ENCODE data around the gene CEP295NL. TPM values are rescaled to one million over a fixed set of nuclear protein-coding genes. Genes with fewer than 3 reads are reported as not detected.
"Not testable (repeated sequence)": the region's sequence is repeated elsewhere in the genome, so short reads cannot be mapped to it uniquely, and the experiment has no call there.

CEP295NL gene
- total RNA-seq, 1 donor from 2014 or later = 1.5 TPM

DNA sequence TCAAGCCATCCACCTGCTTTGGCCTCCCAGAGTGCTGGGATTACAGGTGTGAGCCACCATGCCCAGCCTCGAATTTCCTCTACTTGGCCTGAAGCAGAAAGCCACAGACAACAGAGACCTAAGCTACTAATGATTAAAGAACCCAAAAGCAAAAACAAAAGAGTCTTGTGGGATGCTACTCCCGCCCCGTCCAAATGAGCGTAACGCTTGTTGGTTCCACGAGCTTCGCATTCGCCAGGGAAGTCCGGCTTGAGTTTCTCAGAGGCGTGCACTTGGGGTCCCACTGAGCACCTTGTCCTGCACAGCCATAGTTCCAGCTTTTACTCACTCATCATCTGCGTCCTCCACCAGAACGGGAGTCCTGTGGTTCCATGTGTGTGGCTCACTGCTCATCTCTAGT is 16.0 kb downstream of the CEP295NL start:
- DNase-seq (ENCODE audit: low read depth) = no peak

GRCh38 chr17:78885956-78886355 is 17.0 kb downstream of the CEP295NL start:
- no peak for DNase-seq (ENCODE audit: low read depth)

- DNase-seq (ENCODE audit: low read depth) = no peak
Observed at GRCh38 chr17:78884876-78885667, 17.9 kb downstream of the CEP295NL start.

GRCh38 chr17:78884148-78884825 is 18.7 kb downstream of the CEP295NL start:
- DNase-seq (ENCODE audit: low read depth) = no peak

DNA sequence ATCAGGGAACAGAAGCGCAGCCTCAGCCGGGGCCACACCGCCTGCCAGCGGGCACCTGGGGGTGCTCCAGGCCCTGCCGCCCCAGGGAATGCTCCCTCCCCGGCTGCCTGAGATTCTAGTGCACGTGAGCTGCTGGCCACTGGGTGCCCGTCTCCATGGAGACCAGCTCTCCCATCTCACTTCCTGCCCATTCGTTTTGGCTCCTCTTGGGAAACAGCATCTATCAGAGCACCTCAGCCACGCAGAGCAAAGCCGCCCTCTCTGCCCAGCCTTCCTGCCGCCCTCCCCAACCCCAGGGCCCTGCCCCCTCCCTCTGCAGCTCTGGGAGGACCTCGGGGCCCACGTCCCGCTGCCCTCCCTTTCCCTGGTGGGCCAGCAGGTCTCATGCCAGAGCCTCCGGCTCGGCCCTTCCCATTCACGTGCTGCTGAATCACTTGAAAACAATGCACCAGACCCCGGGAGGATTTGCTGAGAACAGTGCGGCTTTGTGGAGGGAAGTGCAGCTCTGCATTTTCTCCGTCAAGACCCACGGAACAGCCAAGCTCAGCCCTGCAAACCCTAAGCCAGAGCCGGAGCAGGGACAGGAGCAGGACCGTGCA is 19.4 kb downstream of the CEP295NL start:
- peak; percentile 93 for DNase-seq (ENCODE audit: low read depth)

DNA sequence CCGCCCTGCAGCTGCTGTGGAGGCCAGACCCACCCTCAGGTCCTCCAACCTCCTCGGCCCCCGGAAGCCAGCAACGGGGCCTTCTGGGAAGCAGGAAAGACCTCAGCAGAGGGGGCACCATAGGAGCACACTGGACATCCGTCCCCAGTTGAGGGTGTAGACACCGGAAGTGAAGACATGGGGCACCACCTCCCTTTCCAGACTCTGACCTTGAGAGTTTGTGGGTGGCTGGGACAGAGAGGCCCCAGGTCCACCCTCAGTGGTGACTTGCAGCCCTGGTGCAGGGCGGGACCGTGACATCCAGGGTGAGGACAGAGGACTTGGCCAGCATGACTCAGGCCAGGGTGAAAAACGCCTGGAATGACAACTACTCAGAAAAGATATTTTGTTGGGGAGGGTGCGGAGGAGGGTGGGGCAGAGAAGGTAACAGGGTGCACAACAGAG is 19.9 kb downstream of the CEP295NL start:
- DNase-seq (ENCODE audit: low read depth) = peak; percentile 82

DNA sequence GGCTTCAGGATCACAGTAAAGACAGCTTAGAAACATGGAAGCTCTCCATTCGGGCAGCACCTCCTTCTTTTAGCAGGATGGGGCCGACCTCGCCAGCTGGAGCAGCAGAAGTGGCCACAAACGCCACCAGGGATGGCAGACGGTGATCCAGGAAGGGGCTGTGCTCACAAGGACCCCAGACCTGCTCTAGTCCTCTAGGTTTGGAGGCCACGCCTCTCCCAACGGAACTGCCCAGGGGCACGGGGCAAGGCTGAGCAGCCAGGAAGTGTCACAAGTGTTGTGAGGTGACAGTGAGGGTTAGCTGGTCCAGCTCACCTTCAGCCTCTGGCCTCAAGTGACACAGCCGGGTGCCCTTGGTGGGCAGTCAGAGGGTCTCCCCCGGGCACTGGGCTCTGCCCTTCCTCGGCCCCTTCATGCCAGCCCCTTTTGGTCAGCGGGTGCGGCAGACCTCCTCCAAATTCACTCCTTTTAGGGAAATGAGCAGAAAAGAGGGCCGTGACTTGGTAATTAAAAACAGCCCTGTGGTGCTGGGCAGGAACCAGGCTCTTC is 20.4 kb downstream of the CEP295NL start:
- no peak for DNase-seq (ENCODE audit: low read depth)

DNA sequence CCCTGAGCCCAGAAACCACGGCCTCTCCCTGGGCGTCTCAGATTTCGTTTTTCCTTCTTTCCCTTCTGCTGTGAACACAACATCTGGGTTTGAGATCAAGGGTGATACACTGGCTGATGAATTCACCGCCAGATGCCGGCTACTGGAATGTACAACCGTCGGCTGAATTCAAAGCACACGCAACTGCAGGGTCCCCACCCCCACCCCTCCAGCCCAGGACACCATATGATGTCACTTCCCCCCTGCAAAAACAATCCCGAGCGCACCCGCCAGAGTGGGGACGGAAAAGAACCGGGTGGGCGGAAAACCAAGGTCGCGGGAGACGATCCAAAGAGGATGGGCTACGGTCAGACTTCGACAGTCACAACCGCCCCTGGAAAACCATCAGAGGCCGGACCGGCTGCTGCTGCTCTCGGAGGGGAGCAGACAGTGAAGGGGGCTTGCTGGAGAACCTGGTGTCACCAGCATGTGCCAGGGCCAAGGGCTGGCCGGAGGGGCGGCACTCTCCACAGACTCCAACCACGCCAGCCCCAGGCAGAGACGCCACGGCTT is 23.3 kb downstream of the CEP295NL start:
- DNase-seq (ENCODE audit: low read depth) = peak; percentile 52

- DNase-seq (ENCODE audit: low read depth) = no peak
Observed at GRCh38 chr17:78878871-78879527, 24.0 kb downstream of the CEP295NL start.

GRCh38 chr17:78878261-78878660 is 24.7 kb downstream of the CEP295NL start:
- no peak for DNase-seq (ENCODE audit: low read depth)

DNA sequence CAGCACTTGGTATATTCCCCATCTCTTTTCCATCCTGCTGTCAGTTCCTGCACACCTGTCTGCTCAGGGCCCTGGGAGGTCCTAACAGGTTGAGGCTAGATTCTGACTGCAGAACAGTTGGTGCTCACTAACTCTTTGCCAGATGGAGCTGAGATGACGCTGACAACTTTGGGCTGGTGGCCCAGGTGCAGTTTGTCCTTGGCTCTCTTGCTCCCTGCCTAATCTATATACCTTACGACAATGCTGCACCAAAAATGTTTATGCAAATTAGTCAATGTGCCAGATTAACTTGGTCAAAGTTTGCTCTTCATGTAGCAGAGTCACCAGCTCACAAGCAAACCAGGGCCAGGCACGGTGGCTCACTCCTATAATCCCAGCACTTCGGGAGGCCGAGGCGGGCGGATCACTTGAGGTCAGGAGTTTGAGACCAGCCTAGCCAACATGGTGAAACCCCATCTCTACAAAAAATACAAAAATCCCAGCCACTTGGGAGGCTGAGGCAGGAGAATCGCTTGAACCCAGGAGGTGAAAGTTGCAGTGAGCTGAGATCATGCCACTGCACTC is 26.0 kb downstream of the CEP295NL start:
- not testable (repeated sequence) for DNase-seq (ENCODE audit: low read depth)

- DNase-seq (ENCODE audit: low read depth) = no peak
Observed at GRCh38 chr17:78876094-78876597, 26.9 kb downstream of the CEP295NL start.

DNA sequence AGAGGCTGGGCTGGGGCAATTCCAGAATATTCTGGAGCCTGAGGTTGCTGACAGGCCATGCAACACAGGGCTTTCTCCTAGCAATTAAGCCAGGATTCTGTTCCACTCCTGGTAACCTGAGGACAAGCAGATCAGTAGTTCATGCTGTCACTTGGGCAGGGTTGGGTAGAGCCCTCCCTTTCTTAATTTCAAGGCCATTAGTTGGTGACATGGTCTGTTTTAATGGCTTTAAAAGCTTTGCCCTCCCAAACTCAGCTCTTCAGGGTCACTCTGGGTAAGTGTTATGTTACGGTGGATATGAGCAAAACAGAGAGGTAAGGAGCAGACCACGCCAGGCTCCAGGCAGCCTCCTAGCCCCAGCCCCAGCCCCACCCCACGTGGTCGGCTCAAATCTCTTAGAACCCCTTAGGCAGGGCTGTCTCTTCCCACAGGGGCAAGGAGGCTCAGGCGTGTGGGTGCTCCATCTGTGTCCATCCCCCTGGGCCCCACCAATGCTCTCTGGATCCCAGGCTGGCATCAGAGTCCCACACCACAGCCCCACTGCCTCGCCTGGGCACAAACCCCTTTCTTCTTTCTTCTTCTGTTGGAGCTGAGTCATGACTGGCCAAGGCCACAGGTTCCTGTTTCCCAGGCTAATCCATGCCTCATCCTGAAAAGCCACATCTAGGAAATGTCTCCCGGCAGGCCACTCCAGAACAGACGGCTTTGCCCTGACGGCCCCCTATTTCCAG is 27.5 kb downstream of the CEP295NL start:
- peak; percentile 33 for DNase-seq (ENCODE audit: low read depth)

DNA sequence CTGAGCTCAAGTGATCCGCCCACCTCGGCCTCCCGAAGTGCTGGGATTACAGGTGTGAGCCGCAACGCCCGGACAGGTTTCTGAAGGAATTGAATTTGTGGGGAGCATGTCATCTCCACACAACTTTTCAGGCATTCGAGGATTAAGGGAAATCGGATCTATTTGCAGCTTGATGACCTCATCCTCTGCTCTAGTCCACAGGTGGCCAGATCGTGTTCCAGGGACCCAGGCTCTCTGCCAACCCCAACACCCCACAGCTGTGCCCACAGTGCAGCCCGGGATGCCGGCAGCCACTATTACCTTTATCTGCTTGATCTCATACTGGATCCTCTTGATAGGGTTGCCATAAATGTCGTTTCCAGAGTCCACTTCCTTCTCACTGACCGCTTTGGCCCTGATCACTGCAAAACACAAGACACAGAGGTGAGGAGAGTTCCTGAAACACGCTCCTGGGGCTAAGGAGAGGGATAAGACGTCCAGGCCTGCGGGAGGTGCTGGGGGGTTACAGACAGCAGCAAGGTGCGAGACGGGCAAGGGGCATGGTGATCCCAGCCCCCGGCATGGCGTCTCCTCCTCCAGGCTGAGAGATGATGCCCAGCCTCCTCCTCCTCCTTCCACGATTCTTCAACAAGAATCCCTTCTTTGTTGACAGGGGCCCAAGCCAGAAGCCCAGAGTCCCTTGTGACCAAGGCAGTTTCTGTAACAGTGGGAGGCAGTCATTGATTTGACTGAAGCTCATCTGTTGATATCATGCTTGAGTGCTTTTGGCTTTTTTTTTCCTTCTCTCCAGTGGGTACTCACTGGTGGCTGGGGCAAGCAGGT is 29.3 kb downstream of the CEP295NL start:
- DNase-seq (ENCODE audit: low read depth) = peak; percentile 22

DNA sequence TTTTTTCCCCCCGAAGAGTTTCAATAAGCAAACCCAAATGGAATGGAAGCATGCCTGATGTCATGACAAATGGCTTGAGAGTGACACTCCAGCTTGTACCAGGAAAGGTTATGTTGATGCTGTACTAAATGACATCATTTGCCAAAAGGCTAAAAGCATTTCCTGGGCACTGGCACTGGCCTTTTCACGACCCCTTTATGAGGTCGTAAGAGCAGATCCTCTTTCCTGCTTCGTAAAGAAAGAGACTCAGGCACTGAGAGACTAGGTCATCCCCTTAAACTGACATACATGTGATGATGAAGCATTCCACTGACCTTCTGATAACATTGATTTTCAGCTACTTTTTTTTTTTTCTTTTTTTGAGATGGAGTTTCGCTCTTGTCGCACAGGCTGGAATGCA is 30.5 kb downstream of the CEP295NL start:
- no peak for DNase-seq (ENCODE audit: low read depth)

- DNase-seq (ENCODE audit: low read depth) = no peak
Observed at GRCh38 chr17:78870621-78871020, 32.4 kb downstream of the CEP295NL start.

GRCh38 chr17:78868391-78868790 is 34.6 kb downstream of the CEP295NL start:
- no peak for DNase-seq (ENCODE audit: low read depth)

DNA sequence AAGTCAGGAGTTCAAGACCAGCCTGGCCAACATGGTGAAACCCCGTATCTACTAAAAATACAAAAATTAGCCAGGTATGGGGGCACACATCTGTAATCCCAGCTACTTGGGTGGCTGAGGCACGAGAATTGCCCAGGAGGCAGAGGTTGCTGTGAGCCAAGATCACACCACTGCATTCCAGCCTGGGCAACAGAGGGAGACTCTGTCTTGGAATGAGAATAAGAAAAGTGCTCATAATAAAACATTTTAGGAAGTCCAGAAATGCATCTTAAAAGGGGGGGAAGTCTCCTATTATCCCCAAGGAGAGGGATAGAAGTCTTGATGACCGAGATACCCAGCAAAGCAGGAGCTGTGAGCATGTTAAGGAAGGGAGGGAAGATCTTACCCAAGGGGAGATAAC is 36.0 kb downstream of the CEP295NL start:
- not testable (repeated sequence) for DNase-seq (ENCODE audit: low read depth)

DNA sequence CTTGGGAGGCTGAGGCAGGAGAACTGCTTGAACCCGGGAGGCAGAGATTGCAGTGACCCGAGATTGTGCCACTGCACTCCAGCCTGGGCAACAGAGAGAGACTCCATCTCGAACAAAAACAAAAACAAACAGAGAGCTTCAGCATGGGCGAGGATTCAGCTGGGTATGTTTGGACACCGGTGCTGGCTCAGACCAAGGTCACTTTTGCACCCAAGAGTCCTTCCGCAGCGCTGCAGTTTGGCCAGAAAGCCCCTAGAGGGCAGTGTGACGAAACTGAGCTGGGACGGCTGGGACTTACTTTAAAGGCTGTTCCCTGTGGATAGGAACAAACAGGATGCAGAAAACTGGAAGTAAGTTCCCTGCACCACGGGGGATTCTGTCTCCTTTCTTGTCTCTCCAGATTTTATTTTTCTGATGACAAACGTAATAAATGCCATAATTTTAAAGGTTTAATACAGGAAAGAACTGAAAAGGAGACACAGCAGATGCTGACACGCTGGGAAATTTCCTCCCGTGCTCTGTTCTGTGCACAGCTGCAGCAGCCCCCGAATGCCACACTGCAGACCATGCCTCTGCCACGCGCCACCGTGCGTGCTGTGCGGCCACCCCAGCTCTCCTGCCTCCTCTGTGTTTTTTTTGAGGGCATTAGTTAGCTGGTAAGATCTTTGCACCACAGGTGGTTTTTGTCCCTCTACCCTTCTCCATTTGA is 37.2 kb downstream of the CEP295NL start:
- DNase-seq (ENCODE audit: low read depth) = peak; percentile 68
